K562 (cell line): ENCODE data around the gene LMBR1. TPM values are rescaled to one million over a fixed set of nuclear protein-coding genes. Genes with fewer than 3 reads are reported as not detected.

Experiments used
- CC2D1A ChIP-seq: fragments of 450-650 bp; IDR thresholded peaks from 2 replicates; pipeline ENCODE4 v1.6.1; 2017; ENCODE audit warnings: mild to moderate bottlenecking
- CTBP1 ChIP-seq: fragments of 450-650 bp; IDR thresholded peaks from 2 replicates; pipeline ENCODE4 v1.6.1; 2016; ENCODE audit warnings: borderline replicate concordance
- HDGF ChIP-seq: fragments of 450-650 bp; IDR thresholded peaks from 2 replicates; pipeline ENCODE4 v1.6.1; 2016
- LARP7 ChIP-seq: fragments of 450-650 bp; IDR thresholded peaks from 2 replicates; pipeline ENCODE4 v1.6.1; 2016
- MTA2 ChIP-seq: fragments of 450-650 bp; IDR thresholded peaks from 2 replicates; pipeline ENCODE4 v1.6.1; 2016; ENCODE audit warnings: low read depth
- MYC ChIP-seq, 2 experiments: fragments of 250-450 bp in 1 of 2; sonication (Bioruptor Pico) in 1 of 2; IDR thresholded peaks; 2 replicates each; pipeline versions ENCODE4 v1.5.1 to v1.6.1; 2012 to 2021; ENCODE audit warnings: low read depth in 2 of 2, borderline replicate concordance in 1 of 2, improper control_type of control experiment in 1 of 2, low read length in 1 of 2, mild to moderate bottlenecking in 1 of 2, moderate library complexity in 1 of 2
- SMARCA5 ChIP-seq: fragments of 450-650 bp; IDR thresholded peaks from 2 replicates; pipeline ENCODE4 v1.6.1; 2016
- TOE1 ChIP-seq, 2 experiments: fragments of 450-650 bp in 1 of 2; sonication (generic) in 1 of 2; formaldehyde crosslinking in 1 of 2; IDR thresholded peaks; 2 replicates each; pipeline versions ENCODE4 v1.7.1 to v1.8.0; 2016 to 2022; ENCODE audit warnings: borderline replicate concordance in 2 of 2, mild to moderate bottlenecking in 2 of 2, antibody characterized with exemption in 1 of 2, inconsistent platforms in 1 of 2, low read depth in 1 of 2, missing genetic modification reagents in 1 of 2, moderate library complexity in 1 of 2
- ZNF134 ChIP-seq: fragments of 250-450 bp; sonication (Bioruptor Pico); conservative IDR thresholded peaks from 2 replicates; pipeline ENCODE4 v1.4.0; 2020
- ZNF354B ChIP-seq: fragments of 250-450 bp; sonication (Bioruptor Pico); IDR thresholded peaks from 2 replicates; pipeline ENCODE4 v1.4.0; 2020
- ZNF57 ChIP-seq: fragments of 450-650 bp; formaldehyde crosslinking; IDR thresholded peaks from 2 replicates; pipeline ENCODE4 v1.4.0; 2020; ENCODE audit warnings: mild to moderate bottlenecking, moderate library complexity
- polyA plus RNA-seq, 8 experiments: library from polyadenylated mRNA; depleted of rRNA in 4 of 8; stranded (reverse) in 5 of 8; unstranded in 3 of 8; fragments of >200 nt; fragmentation: Nextera tagmentation in 2 of 8; fragmentation: Illumina TruSeq in 1 of 8; extraction: Ambion mirVana in 2 of 8; extraction: Trizol in 1 of 8; gene quantifications; 2 replicates each; pipeline versions ENCODE4 v1.2.1 to v1.2.3, GENCODE V29; 2011 to 2014; ENCODE audit warnings: inconsistent platforms in 1 of 8, missing spikeins in 1 of 8
- total RNA-seq, 7 experiments: library from RNA; depleted of rRNA in 6 of 7; stranded (reverse); fragments of >200 nt in 6 of 7; fragmentation: Illumina TruSeq in 2 of 7; extraction: Trizol in 2 of 7; gene quantifications; 2 replicates each; pipeline versions ENCODE4 v1.2.1 to v1.2.3, GENCODE V29; 2011 to 2021; ENCODE audit warnings: low replicate concordance in 1 of 7
- TF ChIP-seq, protein P1 (sequence below), 2 experiments: fragments of 450-650 bp; IDR thresholded peaks; 2 replicates each; pipeline ENCODE4 v1.6.1; 2018; ENCODE audit warnings: mild to moderate bottlenecking in 2 of 2, low read depth in 1 of 2; ENCODE audit not compliant: partially characterized antibody in 2 of 2
- TF ChIP-seq, protein P2 (sequence below): sonication (generic); formaldehyde crosslinking; IDR thresholded peaks from 2 replicates; pipeline ENCODE4 v1.8.0; 2023; ENCODE audit warnings: mild to moderate bottlenecking, missing genetic modification reagents
- TF ChIP-seq, protein P3 (sequence below): IDR thresholded peaks from 2 replicates; pipeline ENCODE4 v1.6.1; 2011; ENCODE audit warnings: borderline replicate concordance, low read depth, mild to moderate bottlenecking, moderate library complexity, low read length; ENCODE audit not compliant: insufficient read depth, poor library complexity, severe bottlenecking

Gene LMBR1
- total and polyA plus RNA-seq, 9 of the 15 experiments (the other 6 are each of a cell fraction or from before 2014, with no cell fraction given), result 7.7 to 90.0 (median 59.9) TPM

DNA sequence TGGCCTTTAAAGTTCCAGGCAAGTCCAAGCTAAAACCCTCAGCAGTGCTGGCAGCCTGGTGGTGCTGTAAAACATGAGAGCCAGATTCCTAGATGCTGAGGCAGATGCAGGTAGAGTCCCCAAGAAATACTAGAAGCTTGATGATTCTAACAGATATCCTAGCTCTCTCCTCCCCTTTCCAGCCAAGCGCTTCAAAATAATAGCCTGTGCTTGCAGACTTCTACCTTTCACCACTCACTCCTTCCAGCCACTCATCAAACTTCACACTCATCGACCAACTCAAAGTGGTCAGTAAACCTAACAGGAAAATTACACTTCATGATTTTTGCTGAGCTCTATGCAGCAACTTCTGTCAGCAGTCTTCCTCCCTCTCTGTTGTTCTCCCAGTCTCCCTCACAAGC is 50.2 kb downstream of the LMBR1 start (continued):
- TF ChIP-seq, protein P1, sequence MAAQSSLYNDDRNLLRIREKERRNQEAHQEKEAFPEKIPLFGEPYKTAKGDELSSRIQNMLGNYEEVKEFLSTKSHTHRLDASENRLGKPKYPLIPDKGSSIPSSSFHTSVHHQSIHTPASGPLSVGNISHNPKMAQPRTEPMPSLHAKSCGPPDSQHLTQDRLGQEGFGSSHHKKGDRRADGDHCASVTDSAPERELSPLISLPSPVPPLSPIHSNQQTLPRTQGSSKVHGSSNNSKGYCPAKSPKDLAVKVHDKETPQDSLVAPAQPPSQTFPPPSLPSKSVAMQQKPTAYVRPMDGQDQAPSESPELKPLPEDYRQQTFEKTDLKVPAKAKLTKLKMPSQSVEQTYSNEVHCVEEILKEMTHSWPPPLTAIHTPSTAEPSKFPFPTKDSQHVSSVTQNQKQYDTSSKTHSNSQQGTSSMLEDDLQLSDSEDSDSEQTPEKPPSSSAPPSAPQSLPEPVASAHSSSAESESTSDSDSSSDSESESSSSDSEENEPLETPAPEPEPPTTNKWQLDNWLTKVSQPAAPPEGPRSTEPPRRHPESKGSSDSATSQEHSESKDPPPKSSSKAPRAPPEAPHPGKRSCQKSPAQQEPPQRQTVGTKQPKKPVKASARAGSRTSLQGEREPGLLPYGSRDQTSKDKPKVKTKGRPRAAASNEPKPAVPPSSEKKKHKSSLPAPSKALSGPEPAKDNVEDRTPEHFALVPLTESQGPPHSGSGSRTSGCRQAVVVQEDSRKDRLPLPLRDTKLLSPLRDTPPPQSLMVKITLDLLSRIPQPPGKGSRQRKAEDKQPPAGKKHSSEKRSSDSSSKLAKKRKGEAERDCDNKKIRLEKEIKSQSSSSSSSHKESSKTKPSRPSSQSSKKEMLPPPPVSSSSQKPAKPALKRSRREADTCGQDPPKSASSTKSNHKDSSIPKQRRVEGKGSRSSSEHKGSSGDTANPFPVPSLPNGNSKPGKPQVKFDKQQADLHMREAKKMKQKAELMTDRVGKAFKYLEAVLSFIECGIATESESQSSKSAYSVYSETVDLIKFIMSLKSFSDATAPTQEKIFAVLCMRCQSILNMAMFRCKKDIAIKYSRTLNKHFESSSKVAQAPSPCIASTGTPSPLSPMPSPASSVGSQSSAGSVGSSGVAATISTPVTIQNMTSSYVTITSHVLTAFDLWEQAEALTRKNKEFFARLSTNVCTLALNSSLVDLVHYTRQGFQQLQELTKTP (IDR thresholded peaks at IDR 0.05; ENCODE audit: low read depth in 1 of 2, partially characterized antibody in 2 of 2), result peak in 1 of 2 experiments; percentile 51
- TF ChIP-seq MTA2 (no peak), CC2D1A (no peak), HDGF (peak; percentile 90), MYC (IDR thresholded peaks at IDR 0.05; ENCODE audit: low read depth, low read length) (no peak), MYC (CRISPR knock-in tag; IDR thresholded peaks at IDR 0.05; ENCODE audit: borderline replicate concordance, low read depth) (no peak), LARP7 (0 out of 2 replicates have a peak, but pooled peaks have one; percentile 79), ZNF57 (CRISPR knock-in tag) (no peak), SMARCA5 (peak; percentile 67; the same call in 1 of the 2 replicates), TOE1 (IDR thresholded peaks at IDR 0.05; ENCODE audit: borderline replicate concordance) (peak; percentile 80), TOE1 (CRISPR knock-in tag; IDR thresholded peaks at IDR 0.05; ENCODE audit: borderline replicate concordance, low read depth) (no peak), CTBP1 (peak; percentile 37; the same call in 1 of the 2 replicates), ZNF134 (no peak), ZNF354B (no peak)
- TF ChIP-seq, protein P2, sequence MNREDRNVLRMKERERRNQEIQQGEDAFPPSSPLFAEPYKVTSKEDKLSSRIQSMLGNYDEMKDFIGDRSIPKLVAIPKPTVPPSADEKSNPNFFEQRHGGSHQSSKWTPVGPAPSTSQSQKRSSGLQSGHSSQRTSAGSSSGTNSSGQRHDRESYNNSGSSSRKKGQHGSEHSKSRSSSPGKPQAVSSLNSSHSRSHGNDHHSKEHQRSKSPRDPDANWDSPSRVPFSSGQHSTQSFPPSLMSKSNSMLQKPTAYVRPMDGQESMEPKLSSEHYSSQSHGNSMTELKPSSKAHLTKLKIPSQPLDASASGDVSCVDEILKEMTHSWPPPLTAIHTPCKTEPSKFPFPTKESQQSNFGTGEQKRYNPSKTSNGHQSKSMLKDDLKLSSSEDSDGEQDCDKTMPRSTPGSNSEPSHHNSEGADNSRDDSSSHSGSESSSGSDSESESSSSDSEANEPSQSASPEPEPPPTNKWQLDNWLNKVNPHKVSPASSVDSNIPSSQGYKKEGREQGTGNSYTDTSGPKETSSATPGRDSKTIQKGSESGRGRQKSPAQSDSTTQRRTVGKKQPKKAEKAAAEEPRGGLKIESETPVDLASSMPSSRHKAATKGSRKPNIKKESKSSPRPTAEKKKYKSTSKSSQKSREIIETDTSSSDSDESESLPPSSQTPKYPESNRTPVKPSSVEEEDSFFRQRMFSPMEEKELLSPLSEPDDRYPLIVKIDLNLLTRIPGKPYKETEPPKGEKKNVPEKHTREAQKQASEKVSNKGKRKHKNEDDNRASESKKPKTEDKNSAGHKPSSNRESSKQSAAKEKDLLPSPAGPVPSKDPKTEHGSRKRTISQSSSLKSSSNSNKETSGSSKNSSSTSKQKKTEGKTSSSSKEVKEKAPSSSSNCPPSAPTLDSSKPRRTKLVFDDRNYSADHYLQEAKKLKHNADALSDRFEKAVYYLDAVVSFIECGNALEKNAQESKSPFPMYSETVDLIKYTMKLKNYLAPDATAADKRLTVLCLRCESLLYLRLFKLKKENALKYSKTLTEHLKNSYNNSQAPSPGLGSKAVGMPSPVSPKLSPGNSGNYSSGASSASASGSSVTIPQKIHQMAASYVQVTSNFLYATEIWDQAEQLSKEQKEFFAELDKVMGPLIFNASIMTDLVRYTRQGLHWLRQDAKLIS (CRISPR knock-in tag), result peak; percentile 53; the same call in 1 of the 2 replicates
- TF ChIP-seq, protein P3, sequence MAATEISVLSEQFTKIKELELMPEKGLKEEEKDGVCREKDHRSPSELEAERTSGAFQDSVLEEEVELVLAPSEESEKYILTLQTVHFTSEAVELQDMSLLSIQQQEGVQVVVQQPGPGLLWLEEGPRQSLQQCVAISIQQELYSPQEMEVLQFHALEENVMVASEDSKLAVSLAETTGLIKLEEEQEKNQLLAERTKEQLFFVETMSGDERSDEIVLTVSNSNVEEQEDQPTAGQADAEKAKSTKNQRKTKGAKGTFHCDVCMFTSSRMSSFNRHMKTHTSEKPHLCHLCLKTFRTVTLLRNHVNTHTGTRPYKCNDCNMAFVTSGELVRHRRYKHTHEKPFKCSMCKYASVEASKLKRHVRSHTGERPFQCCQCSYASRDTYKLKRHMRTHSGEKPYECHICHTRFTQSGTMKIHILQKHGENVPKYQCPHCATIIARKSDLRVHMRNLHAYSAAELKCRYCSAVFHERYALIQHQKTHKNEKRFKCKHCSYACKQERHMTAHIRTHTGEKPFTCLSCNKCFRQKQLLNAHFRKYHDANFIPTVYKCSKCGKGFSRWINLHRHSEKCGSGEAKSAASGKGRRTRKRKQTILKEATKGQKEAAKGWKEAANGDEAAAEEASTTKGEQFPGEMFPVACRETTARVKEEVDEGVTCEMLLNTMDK, result no peak
